ENCODE measurements around the gene GDA.

GDA gene

DNA sequence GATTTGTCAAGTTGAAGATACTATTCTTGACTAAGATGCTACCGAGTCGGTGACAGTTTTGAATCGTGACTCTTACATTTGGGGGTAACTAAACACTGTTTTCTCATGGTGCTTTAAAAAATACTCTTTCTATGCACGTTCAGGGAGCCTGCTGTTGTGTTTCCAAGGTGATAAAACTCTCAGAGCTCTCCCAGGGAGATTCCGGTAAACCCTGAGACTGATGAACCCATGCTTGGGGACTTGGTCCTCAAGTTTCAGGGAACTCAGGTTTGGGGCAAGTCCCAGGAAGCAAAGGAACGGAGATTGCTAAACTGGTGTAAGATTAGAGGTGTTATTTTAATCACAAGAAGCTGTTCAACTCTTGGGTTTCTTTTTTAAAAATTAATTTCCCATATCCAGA lies 1.4 kb downstream of the GDA start:
- DNase-seq (ENCODE audit: low read depth in 2 of 2): no peak

DNA sequence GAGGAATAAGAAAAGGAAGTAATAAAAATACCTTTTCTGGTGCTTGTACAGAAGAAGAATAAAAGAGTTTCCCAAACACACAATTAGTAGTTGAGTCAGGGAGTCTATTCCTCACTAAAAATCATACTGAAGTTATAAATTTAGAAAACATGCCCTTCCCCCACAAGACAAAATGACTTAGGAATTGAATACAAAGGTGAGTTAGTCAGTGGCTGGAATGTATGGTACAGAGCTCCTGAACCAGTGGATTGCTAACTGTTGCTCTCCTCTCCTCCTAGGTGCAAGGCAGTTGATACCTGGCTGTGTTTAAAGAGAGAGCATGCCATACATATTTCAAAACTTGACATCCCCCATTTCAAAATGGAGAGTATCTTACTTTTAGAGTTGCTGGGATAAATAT lies 1.9 kb downstream of the GDA start:
- no peak for DNase-seq (ENCODE audit: low read depth in 2 of 2)

- no peak for DNase-seq (ENCODE audit: low read depth in 2 of 2)
These were observed 5.4 kb downstream of the GDA start for GRCh38 chr9:72154468-72155285.

- DNase-seq (ENCODE audit: low read depth in 2 of 2): no peak
These were observed 6.1 kb downstream of the GDA start for GRCh38 chr9:72155301-72155700.

GRCh38 chr9:72156586-72156985 lies 7.3 kb downstream of the GDA start:
- DNase-seq (ENCODE audit: low read depth in 2 of 2): no peak

DNA sequence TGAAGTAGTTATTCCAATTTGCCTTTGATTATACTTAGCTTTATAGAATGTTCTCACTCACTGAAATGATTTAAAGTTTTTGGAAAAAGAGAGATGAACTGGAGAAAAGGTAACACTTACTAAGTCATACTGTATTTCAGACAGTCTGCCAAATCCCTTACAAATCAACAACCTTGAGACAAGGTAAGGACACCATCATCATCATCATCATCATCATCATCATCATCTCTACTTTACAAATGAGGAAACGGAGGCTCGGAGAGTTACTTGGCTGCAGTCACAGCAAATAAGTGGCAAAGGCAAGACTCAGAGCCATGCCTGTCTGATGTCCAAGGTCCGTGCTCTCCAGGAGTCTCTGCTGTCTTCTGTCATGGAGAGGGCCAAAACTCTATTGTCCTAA lies 9.4 kb downstream of the GDA start:
- DNase-seq (ENCODE audit: low read depth in 2 of 2): no peak

GRCh38 chr9:72160446-72161123 lies 11.3 kb downstream of the GDA start:
- no peak for DNase-seq (ENCODE audit: low read depth in 2 of 2)

GRCh38 chr9:72165326-72165725 lies 16.1 kb downstream of the GDA start:
- no peak for DNase-seq (ENCODE audit: low read depth in 2 of 2)

- no peak for DNase-seq (ENCODE audit: low read depth in 2 of 2)
These were observed 16.7 kb downstream of the GDA start for GRCh38 chr9:72165821-72166547.

DNA sequence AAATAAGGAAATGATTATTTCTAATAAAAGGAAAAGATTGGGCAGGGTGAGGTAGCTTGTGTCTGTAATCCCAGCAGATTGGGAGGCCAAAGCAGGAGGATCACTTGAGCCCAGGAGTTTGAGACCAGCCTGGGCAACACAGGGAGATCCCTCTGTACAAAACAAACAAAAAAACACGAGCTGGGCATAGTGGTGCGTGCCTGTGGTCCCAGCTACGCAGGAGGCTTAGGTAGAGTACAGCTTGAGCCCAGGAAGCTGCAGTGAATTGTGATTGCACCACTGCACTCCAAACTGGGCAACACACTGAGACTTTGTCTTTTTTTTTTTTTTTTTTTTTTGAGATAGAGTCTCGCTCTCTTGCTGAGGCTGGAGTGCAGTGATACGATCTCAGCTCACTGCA lies 18.8 kb downstream of the GDA start:
- DNase-seq (ENCODE audit: low read depth in 2 of 2): no peak

DNA sequence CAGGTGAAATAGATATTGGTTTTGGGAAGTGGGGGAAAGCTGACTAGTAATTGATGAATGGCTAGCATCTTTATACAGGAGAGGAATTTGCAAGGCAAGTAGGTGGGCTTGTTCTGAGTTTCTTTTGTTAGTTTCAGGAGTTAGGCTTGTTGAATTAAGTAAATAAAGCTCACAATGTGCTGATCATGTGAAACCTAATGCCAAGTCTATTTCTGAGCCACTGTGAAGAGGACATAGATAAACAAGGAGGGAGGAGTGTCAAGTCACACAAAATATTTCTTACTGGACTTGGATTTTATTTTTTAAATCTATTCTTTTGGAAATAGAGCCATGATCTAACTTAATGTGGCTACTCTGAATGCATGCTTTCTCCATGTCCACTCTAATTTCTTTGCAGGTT lies 19.9 kb downstream of the GDA start:
- no peak for DNase-seq (ENCODE audit: low read depth in 2 of 2)

DNA sequence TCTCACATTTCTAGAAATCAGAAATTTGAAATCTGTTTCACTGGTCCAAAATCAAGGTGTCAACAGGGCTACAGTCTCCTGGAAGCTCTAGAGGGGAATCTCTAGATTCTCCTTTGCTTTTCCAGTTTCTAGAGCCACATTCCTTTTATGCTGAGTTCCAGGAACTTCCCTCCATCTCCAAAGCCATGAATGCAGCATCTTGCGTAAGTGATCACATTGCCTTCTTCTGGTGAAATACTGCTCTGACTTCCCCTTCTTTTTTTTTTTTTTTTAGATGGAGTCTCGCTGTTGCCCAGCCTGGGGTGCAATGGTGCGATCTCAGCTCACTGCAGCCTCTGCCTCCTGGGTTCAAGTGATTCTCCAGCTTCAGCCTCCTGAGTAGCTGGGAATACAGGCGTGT lies 23.8 kb downstream of the GDA start:
- DNase-seq (ENCODE audit: low read depth in 2 of 2): no peak

- DNase-seq (ENCODE audit: low read depth in 2 of 2): no peak
These were observed 36.3 kb downstream of the GDA start for GRCh38 chr9:72185561-72185960.

DNA sequence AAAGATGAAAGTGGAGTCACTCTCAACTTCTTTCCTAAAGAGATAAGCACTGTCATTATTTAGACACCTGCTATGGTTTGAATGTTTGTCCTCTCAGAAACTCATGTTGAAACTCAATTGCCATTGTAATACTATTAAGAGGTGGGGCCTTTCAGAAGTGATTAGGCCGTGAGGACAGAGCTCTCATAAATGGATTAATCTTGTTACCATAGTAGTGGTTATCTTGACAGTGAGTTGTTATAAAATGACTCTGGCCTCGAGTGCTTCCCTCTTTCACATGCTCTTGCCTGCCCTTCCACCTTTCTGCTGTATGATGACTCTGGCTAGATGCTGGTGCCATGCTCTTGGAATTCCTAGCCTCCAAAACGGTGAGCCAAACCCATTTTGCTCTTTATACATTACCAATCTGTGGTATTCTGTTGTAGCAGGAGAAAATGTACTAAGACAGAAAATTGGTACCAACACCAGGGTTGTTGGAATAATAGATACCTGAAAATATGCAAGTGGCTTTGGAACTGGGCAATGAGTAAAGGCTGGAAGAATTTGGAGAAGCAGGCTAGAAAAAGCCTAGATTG lies 38.0 kb downstream of the GDA start:
- DNase-seq (ENCODE audit: low read depth in 2 of 2): no peak

GRCh38 chr9:72188232-72188631 lies 39.0 kb downstream of the GDA start:
- no peak for DNase-seq (ENCODE audit: low read depth in 2 of 2)

DNA sequence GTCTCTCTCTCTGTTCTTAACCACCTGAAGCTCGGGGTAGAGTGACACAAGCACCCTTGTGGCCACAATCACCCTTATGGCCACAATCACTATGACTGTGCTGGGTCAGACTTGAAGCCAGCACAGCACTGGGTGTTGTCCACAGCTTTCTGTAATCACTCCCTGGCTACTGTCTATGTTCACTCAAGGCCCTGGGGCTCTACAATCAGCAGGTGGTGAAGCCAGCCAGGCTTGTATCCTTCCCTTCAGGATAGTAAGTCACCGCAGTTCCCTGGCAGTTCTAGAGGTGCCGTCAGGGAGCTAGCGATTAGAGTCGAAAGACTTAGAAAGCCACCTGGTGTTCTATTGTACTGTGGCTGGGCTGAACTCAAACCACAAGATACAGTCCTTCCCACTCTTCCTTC lies 44.2 kb downstream of the GDA start:
- no peak for DNase-seq (ENCODE audit: low read depth in 2 of 2)

- no peak for DNase-seq (ENCODE audit: low read depth in 2 of 2)
These were observed 50.0 kb downstream of the GDA start for GRCh38 chr9:72199238-72199637.

GRCh38 chr9:72200452-72200851 lies 51.2 kb downstream of the GDA start:
- DNase-seq (ENCODE audit: low read depth in 2 of 2): no peak

DNA sequence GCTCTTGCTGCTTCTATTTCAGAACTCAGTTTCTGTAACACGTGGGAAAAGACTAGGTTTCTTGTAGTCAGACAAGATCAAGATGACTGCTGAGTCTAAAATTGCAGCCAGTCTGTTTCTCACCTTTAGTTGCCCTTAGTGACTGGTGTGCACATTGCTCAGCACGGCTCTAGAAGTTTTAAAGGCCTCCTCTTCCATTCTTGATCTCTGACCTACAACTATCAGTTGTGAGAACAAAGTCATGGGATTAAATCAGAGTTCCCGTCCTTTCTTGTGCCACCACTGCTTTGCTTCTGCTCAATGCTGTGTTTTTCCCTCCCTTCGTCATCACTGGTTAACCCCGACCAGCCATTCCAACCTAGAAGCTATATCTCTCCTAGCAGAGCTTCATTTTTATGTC lies 52.8 kb downstream of the GDA start:
- DNase-seq (ENCODE audit: low read depth in 2 of 2): no peak

DNA sequence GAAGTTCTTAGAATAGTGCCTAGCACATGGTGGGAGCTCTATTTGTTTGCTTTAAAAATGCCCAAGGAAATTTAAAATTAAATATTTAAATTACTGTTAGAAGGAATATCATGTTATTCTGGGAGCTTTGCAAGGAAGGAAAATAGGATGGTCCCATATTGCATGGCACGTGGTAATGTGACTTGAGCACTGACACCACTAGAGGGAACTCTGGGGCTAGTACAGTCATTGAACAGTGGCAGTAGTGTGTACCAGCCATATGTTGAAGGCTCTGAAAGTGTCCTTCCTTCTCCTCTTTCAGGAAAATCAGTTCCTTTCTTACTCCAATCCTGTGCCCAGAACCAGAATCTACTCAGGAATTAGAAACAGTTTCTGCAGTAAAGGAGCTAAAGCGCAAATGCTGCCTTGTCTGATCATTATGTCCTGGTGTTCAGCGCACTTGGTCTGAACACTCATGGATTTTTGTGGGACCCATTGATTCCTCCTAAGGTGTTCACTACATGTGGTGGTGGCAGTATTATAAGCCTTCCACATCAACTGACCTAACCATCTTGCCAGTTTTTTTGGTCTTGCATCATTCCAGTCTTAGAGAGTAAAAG lies 54.1 kb downstream of the GDA start:
- no peak for DNase-seq (ENCODE audit: low read depth in 2 of 2)

GRCh38 chr9:72204062-72204461 lies 54.8 kb downstream of the GDA start:
- DNase-seq (ENCODE audit: low read depth in 2 of 2): no peak

DNA sequence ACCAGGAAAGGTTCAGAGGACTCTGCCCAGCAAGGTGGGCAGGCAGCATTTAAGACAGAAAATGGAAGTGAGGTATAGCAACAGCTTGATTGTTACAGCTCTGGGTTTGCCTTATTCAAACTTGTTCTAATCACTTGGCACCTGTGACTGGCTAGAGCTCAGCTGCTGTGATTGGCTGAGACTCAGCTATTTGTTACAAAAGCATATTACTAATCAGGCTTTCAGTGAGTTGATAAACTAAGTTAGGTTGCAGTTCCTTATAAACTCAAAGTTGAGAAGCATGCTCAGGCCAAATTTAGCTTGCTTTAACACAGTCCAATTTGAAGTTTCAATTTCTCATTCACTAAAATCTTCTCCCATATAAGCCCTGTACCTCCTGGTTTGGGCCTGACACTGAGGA lies 56.3 kb downstream of the GDA start:
- no peak for DNase-seq (ENCODE audit: low read depth in 2 of 2)
